ENCODE measurements around the gene SDF4.

DNA sequence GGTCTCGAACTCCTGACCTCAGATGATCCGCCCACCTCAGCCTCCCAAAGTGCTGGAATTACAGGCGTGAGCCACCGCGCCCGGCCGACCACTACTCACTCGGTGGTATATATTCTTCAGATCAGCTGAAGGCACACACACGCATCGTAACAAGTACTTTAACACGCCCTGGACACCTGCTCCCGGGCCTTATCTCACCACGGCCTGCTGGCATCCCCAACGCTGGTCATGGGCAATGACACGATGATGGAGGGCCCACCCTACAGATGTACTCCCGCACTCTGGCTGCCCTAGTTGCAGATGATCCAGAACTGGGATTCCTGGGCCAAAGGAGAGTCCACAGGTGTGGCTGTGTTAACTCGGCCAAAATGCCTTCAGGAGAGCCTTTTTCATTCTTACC, 30.3 kb upstream of the SDF4 start:
- no peak for TF ChIP-seq POLR2A (IDR thresholded peaks at IDR 0.05)
- no peak for TF ChIP-seq CTCF (IDR thresholded peaks at IDR 0.05)
